GM21723 (cell line): ENCODE results near the gene PDLIM4.

Source experiments
- ATAC-seq: cut with Tn5 transposase; IDR thresholded peaks from one replicate; pipeline ENCODE4 v1.9.1; 2021; ENCODE audit warnings: mild to moderate bottlenecking, moderate library complexity; ENCODE audit not compliant: unreplicated experiment

The PDLIM4 gene

DNA sequence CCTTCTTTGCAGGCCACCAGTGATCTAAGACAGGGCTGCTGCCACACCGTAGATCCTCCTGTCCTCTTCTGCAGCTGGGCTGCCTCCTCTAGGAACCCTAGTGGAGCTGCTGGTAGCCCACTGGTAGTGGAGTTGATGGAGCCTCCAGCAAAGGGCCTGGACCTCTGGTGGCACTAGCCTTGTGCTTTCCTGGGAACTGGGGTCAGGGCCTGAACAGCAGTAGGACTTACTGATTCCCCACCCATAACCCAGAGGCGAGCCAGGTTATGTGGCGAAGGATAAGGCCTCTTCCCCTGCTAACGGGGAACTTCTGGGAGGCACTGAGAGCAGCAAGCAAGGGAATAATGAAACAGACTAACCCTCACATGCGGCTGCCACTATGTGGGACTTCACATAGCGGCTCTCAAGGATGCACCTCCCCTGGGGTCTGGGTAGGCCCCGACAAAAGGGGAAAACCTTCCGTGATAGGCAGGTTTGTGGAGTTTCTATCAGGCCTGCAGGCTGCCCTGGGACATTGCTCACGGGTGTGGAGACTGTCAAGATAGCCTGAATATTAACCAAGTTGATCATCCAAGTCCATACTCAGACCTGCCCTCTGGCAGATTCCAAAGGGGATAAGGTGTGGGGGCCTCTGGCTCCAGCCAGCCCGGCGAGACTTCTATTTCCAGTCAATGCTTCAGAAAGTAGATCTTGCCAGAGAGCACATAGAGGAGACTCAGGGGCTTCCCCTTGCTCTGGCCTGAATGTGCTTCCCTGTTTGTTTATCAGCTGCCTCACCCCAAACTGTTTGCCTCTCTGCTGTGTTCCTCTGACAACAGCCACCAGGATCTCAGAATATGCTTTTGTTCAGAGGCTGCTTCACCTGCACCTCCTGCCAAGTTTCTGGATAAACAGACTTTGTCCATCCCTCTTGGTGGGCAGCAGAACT, 44.1 kb downstream of the PDLIM4 start:
- no peak for ATAC-seq

DNA sequence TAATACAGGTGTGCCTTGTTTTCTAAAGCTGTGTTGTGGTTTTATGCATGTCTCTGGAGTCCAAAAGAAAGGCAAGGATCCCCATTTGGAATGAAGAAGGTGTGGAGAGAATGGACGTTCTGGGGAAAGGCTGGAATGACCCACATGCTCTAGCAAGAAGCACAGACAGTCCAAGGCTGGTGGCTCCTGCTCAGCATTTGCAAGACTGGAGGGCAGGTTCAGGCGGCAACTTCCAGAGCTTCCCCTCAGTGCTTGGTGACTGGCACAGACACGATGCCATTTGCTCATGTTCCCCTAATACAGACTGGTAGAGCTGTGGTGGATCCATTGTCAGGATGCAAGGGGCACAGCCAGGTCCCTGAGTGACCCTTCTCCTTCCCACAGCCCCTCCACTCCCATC, 44.9 kb downstream of the PDLIM4 start:
- ATAC-seq = no peak

DNA sequence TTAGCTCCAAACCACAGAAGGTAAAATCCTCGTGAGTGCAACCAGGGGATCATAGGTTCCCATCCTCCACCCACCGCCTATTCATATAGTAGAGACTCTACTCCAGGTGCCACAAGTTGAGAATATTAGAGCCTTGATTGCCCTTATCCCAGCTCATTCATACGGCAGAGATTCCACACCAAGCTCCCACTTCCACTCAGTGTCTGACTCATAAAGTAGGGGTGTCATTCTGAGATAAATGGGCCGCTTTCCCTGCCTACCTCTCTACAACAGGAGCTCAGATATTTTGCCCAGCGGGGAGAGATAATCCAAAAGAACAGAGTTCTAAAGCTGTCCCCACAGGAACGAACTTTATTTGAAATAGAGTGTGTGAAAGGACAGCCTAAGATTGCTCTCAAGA, 46.1 kb downstream of the PDLIM4 start:
- no peak for ATAC-seq

DNA sequence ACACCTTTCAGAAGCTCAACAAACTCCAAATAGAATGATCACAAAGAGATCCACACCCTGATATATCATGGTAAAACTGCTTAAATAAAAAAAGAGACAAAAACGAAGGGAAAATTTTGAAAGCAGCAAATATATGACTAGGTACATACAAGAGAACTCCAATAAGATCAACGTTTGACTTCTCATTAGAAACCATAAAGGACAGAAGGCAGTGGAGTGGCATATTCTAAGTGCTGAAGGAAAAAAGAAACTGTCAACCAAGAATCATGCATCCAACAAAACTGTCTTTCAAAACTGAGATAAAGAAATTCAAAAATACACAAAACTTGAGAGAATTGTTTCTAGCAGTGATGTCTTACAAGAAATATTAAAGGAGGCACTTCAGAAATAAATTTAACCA, 47.9 kb downstream of the PDLIM4 start:
- ATAC-seq = no peak

DNA sequence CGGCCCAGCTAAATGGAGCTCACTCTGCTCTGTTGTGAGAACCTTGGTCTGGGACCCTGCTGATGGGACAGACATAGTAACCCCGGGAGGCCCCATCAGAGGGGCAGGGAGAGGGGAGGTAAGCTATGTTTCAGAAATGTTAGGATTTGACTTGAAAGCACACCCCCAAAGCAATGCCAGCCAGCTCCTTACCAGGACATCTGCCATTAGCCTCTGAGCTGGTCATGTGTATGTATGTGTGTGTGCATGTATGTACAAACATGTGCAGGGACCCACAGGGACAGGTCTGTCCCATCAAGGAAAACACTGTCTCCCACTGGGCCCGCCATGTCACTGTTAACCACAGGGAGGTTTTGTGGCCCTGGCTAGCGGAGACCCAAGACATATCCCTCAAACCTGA, 51.2 kb downstream of the PDLIM4 start:
- ATAC-seq = no peak

DNA sequence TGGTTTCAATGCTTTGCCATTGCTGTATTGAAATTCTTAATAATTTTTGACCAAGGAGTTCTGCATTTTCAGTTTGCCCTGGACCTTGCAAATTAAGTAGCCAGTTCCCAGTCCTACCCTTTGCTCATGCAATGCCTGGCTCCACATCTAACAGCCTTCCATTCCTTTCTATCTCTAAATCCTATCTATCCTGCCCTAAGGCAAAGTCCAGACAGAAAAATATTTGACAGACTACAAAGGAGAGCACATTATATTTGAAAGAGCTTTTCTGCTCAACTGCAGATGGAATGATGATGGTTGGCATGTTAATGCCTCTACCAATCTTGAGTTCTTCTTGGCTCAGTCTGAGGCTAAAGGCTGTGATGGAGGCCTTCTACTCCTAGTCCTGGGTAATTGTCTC, 52.2 kb downstream of the PDLIM4 start:
- no peak for ATAC-seq

DNA sequence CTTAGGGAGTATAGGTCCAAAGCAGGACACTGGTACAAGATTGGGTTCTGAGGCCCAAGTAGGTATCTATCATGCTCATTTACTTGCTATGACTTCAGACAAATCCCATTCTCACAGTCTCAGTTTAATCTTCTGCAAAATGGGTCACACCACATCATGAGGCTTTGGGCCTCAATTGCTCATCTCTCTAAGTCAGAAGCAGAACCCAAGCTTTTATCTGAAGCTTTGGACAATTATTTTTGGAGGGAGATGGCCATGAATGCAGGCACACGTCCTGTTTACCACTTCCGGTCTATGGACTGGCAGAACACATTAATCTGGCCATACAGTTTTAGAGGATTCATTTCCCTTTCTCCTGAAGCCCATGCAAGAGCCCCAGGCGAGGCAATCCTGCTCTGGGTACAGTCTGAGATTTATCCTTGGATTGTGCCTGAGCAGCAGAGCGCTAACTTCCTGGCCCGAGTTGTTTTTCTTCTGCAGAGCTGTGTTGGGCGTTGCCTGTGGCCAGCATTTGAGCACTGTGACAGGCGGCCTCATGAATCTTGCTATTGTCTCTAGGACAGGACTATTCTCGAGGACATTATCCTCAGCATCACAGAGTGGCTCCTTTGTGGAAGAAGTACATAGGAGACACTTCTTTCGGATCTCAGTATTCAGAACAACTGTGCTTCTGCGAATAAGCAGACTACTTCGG, 52.8 kb downstream of the PDLIM4 start:
- no peak for ATAC-seq

DNA sequence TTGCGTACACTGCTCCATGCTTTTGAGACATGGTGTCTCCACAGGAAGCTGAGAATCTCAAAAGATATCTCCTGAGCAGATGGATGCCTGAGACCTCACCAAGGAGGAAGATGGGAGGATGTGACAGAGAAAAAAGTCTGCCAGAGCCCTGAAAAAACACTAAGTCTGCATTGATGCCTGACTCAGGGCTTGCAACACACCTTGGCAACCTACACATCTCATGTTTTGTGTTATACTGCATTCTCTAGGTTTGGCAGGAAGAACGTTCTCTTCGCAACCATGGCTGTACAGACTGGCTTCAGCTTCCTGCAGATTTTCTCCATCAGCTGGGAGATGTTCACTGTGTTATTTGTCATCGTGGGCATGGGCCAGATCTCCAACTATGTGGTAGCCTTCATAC, 55.9 kb downstream of the PDLIM4 start:
- no peak for ATAC-seq

DNA sequence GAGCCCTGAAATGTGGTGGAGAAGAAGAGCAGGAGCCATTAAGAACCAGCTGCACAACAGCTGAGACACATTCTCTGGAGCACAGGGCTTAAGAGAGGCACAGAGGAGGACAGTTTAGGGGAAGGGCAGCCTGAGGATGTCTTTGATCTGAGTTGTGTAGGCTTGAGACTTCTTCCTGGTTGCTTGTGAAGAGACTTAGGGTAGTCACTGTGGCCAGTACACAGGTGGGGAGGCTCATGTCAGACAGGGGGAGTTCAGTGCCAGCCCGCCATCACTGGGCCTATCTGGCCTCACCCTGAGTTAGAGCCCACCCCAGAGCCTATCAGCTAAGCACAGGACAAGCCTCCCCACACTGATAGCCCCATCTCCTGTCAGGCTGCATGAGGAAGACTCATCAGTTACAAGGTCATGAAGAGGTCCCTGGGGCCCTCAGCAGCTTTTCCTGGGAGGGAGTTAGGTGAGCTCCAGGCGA, 56.5 kb downstream of the PDLIM4 start:
- no peak for ATAC-seq

DNA sequence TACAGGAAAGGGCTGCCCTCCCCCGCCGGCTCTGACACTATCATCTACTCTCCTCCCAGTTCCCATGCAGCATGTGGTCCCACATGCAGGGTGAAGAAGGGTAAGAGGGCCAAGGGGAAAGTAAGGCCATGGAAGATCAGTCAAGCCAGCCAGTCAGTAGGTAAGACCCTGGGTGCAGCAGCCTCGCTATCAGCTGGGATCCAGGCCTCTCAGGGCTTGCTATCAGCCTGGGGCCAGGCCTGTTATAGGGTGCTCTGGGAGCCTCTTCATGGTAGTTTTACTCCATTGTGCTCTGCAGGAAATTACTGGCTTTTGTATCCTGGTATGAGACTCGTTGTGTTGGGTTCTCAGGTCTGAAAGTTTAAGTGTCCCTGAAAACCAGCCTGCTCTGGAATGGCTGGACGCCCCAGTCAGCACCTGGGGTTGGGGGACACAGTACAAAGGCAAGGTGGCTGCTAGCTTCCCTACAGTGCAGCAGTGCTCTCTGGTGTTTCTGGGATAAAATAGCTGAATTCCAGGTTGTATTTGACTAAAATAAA, 58.1 kb downstream of the PDLIM4 start:
- no peak for ATAC-seq

DNA sequence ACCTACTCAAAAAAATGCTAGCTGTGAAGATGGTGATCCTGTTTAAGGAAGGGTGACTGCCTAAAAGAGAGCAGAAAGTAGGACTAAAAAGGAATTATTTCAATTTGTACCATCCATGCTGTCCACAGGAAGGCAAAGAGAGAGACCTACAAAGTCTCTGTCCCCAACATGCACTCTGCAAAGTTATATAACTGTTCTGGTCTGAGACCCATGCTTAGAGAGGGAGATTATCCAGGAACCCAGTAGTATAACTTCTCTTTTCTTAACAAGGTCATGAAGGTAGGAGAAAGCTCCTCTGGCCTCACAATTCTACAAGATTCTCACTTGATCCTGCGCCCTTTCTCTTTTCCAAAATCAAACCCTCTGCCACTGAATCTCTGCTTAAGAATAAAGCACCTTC, 62.5 kb downstream of the PDLIM4 start:
- no peak for ATAC-seq

DNA sequence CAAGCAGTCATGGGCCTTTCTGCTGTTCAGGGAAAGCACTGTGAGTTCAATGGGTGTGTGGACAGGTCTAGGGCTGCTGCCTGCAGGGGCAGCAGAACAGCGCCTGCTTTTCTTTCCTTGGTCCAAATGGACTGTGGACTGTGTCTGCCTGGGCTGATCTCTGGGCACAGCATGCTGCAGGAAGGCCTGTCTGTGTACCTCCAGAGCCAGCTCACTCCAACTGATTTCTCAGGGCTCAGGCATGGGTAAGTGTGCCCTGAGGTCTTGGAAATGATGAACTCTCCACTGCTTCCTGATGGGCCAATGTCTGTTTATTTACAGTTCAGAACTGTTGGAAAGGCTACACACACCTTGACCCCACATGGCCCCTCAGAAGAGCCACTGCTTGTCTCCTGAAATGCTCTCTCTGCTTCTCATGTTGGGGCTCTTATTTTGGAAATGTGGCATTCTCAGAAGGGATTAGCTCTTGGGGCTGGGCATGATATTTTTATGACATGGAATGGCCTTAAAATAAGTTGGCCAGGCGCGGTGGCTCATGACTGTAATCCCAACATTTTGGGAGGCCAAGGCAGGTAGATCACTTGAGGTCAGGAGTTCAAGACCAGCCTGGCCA, 63.7 kb downstream of the PDLIM4 start:
- ATAC-seq = no peak

DNA sequence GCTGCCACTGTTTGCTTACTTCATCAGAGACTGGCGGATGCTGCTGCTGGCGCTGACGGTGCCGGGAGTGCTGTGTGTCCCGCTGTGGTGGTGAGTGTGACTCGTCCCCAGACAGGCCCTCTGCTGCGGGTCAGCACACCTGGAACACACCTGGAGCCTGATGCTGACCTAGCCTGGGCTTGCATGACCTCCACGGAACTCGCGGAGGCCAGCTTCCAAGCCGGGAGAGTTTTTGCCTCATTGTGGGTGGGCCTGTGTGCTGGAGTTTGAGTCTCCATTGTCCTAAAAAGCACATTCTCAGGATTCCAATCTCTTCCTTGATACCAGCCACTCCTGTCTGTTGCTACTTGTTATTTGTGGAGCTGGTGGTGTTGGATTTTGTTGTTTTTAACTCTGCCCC, 64.8 kb downstream of the PDLIM4 start:
- no peak for ATAC-seq
